22Rv1 (cell line): ENCODE results near the gene GDPD4.

Experiments
- CTCF ChIP-seq: fragments of 450-650 bp; IDR thresholded peaks from 2 replicates; pipeline ENCODE4 v1.5.1; 2017; ENCODE audit warnings: mild to moderate bottlenecking
- ZFX ChIP-seq: fragments of 450-650 bp; IDR thresholded peaks from 2 replicates; pipeline ENCODE4 v1.6.1; 2017; ENCODE audit warnings: antibody characterized with exemption, borderline replicate concordance

DNA sequence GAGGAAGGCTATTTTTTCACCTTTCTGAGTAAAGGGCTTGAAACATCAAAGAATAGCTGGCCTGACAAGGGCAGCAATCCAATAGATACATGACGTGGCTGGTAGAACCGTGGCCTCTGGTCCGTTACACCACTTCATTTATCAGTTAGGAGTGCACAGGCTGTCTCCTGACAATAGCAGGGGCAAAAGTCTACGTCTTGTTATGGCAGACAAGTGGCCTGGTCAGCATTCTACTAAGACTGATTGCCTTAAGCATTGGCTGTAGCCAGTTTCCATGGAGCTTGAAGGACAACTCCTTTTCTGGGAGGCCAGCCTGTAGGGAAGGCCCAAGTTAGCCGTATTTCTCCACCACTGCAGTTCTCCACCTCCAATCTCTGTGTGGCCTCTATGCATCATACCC, 9.2 kb upstream of the GDPD4 start:
- TF ChIP-seq CTCF, result no peak
- no peak for TF ChIP-seq ZFX
